Myocyte (in vitro differentiated cells): Measurements from ENCODE around the gene DUSP14. TPM values are rescaled to one million over a fixed set of nuclear protein-coding genes. Genes with fewer than 3 reads are reported as not detected.

Source experiments
- DNase-seq: peaks from one replicate; pipeline ENCODE4 v3.0.0-alpha.2; 2012; ENCODE audit warnings: low read depth
- total RNA-seq: library from RNA; depleted of rRNA; stranded (reverse); fragments of >200 nt; gene quantifications from 2 replicates; pipeline ENCODE4 v1.2.3, GENCODE V29; 2014

Gene DUSP14
- total RNA-seq, 1 donor from 2014 or later, result 80.2 TPM

GRCh38 chr17:37555386-37555785, 65.7 kb downstream of the DUSP14 start:
- no peak for DNase-seq

- no peak for DNase-seq
Measured at GRCh38 chr17:37557482-37557881, 67.8 kb downstream of the DUSP14 start.

- DNase-seq, result no peak
Measured at GRCh38 chr17:37558299-37558698, 68.6 kb downstream of the DUSP14 start.

GRCh38 chr17:37562016-37562745, 72.5 kb downstream of the DUSP14 start:
- DNase-seq, result no peak

Other genes starting within 250 kb of the DUSP14 start
- not detected in 2 replicates for gene C17orf78, start 113.9 kb upstream of the DUSP14 start, total RNA-seq
- gene ACACA, start 83.1 kb upstream of the DUSP14 start, total RNA-seq, result 33.0 and 45.9 TPM in 2 replicates
- 10.6 and 23.6 TPM in 2 replicates for gene TADA2A, start 83.0 kb upstream of the DUSP14 start, total RNA-seq
- gene SYNRG, start 119.5 kb downstream of the DUSP14 start, total RNA-seq, result 9.0 and 12.6 TPM in 2 replicates
- gene DDX52, start 153.6 kb downstream of the DUSP14 start, total RNA-seq, result 25.0 and 29.5 TPM in 2 replicates